B cell (primary cell): Measurements from ENCODE around the gene GTPBP6. TPM values are rescaled to one million over a fixed set of nuclear protein-coding genes. Genes with fewer than 3 reads are reported as not detected.

Experiments used
- ATAC-seq: fragments of 200-7000 bp; cut with Tn5 transposase; one replicate; pipeline ENCODE4 v1.10.0; 2021; ENCODE audit warnings: low read depth, mild to moderate bottlenecking, moderate number of reproducible peaks, moderate library complexity
- CTCF ChIA-PET: fragments of 350-600 bp; sonication (Branson Sonifier 250); formaldehyde crosslinking; loops from one replicate; lab custom pipeline; 2021; ENCODE audit warnings: antibody characterized with exemption, inconsistent platforms; lab: Charles Lee
- POLR2A ChIA-PET: fragments of 350-600 bp; sonication (Branson Sonifier 250); formaldehyde crosslinking; loops from one replicate; lab custom pipeline; 2021; ENCODE audit warnings: antibody characterized with exemption; lab: Charles Lee
- DNase-seq: peaks from one replicate; pipeline ENCODE4 v3.0.0; 2013
- H2AFZ ChIP-seq: 2 replicates; pipeline ENCODE4 v1.6.1; 2012; ENCODE audit warnings: mild to moderate bottlenecking, low read depth, low read length; ENCODE audit not compliant: insufficient read depth, poor library complexity, severe bottlenecking
- H3K27ac ChIP-seq, 2 donors: 1 replicate in 1 of 2; 2 replicates in 1 of 2; pipeline ENCODE4 v1.5.1; 2012 to 2013; ENCODE audit warnings: low read length in 2 of 2, mild to moderate bottlenecking in 2 of 2, moderate library complexity in 1 of 2
- H3K27me3 ChIP-seq, 4 experiments: fragments of 200-600 bp in 1 of 4; sonication (generic) in 1 of 4; replicated peaks in 1 of 4; 1 replicate in 2 of 4; 2 replicates in 2 of 4; pipeline versions ENCODE4 v1.6.1 to v1.7.0; 2013 to 2016; ENCODE audit warnings: low read length in 3 of 4, mild to moderate bottlenecking in 2 of 4, mixed read lengths in 1 of 4, moderate library complexity in 1 of 4; ENCODE audit not compliant: insufficient read depth in 4 of 4, control insufficient read depth in 3 of 4; ENCODE audit errors: control extremely low read depth in 1 of 4
- H3K36me3 ChIP-seq, 2 experiments: replicated peaks in 1 of 2; 1 replicate in 1 of 2; 2 replicates in 1 of 2; pipeline versions ENCODE4 v1.6.1 to v1.7.1; 2013; ENCODE audit warnings: low read length in 1 of 2; ENCODE audit not compliant: insufficient read depth in 2 of 2, control insufficient read depth in 1 of 2; ENCODE audit errors: control extremely low read depth in 1 of 2, extremely low read depth in 1 of 2
- H3K4me1 ChIP-seq, 2 donors: fragments of 200-600 bp in 1 of 2; sonication (generic) in 1 of 2; 1 replicate in 1 of 2; 2 replicates in 1 of 2; pipeline versions ENCODE4 v1.5.1 to v1.6.1; 2013 to 2017; ENCODE audit warnings: low read length in 2 of 2; ENCODE audit not compliant: control insufficient read depth in 2 of 2, insufficient read depth in 2 of 2
- H3K4me2 ChIP-seq: replicated peaks from 2 replicates; pipeline ENCODE3; 2012; ENCODE audit warnings: mild to moderate bottlenecking, low read depth, low read length; ENCODE audit not compliant: poor library complexity, severe bottlenecking
- H3K4me3 ChIP-seq, 5 experiments: fragments of 200-600 bp in 1 of 5; sonication (generic) in 1 of 5; 1 replicate in 3 of 5; 2 replicates in 2 of 5; pipeline versions ENCODE4 v1.5.1 to v1.7.0; 2011 to 2016; ENCODE audit warnings: low read length in 4 of 5, mild to moderate bottlenecking in 4 of 5, low read depth in 2 of 5, control low read depth in 1 of 5, moderate library complexity in 1 of 5; ENCODE audit not compliant: insufficient read depth in 1 of 5; ENCODE audit errors: control extremely low read depth in 1 of 5, extremely low read depth in 1 of 5
- H3K79me2 ChIP-seq: fragments of 200-600 bp; sonication (generic); one replicate; pipeline ENCODE4 v1.6.0; 2016; ENCODE audit warnings: low read length; ENCODE audit not compliant: control insufficient read depth, insufficient read depth
- H3K9ac ChIP-seq: fragments of 200-600 bp; sonication (generic); 2 replicates; pipeline ENCODE4 v1.6.1; 2017; ENCODE audit warnings: mild to moderate bottlenecking, low read length, moderate library complexity
- H3K9me3 ChIP-seq, 3 donors: one replicate each; pipeline versions ENCODE4 v1.6.1 to v1.7.1; 2013; ENCODE audit warnings: low read length in 2 of 3; ENCODE audit not compliant: control insufficient read depth in 2 of 3, insufficient read depth in 1 of 3; ENCODE audit errors: control extremely low read depth in 1 of 3
- H4K20me1 ChIP-seq: 2 replicates; pipeline ENCODE4 v1.6.0; 2012; ENCODE audit warnings: mild to moderate bottlenecking, low read length; ENCODE audit not compliant: insufficient read depth, control insufficient read depth, poor library complexity, severe bottlenecking
- H3K27ac Mint-ChIP-seq: one replicate; pipeline ENCODE4 v1.8.0; 2021; ENCODE audit warnings: mixed read lengths
- H3K27me3 Mint-ChIP-seq: one replicate; pipeline ENCODE4 v1.8.0; 2021; ENCODE audit warnings: mixed read lengths
- H3K4me1 Mint-ChIP-seq: one replicate; pipeline ENCODE4 v1.8.0; 2021; ENCODE audit warnings: mixed read lengths
- H3K4me3 Mint-ChIP-seq: one replicate; pipeline ENCODE4 v1.8.0; 2021; ENCODE audit warnings: mixed read lengths
- H3K9me3 Mint-ChIP-seq: one replicate; pipeline ENCODE4 v1.8.0; 2022; ENCODE audit warnings: mixed read lengths; ENCODE audit not compliant: insufficient read depth
- CTCF ChIP-seq: fragments of 200-600 bp; IDR thresholded peaks from one replicate; pipeline ENCODE4 v1.8.0; 2022; ENCODE audit warnings: antibody characterized with exemption, mild to moderate bottlenecking
- EZH2 ChIP-seq: IDR thresholded peaks from 2 replicates; pipeline ENCODE4 v1.6.1; 2012; ENCODE audit warnings: borderline replicate concordance, low read depth, mild to moderate bottlenecking, moderate library complexity, low read length; ENCODE audit not compliant: insufficient read depth, poor library complexity, severe bottlenecking
- WGBS: methylation state at CpG from one replicate; pipeline ENCODE4 v1.1.5; 2013; ENCODE audit warnings: missing lambda C conversion rate; ENCODE audit not compliant: insufficient coverage; 5-methylcytosine and 5-hydroxymethylcytosine counted together
- intact Hi-C: fragments of 100-400 bp; cut with micrococcal nuclease; formaldehyde crosslinking; loops from one replicate; pipeline ENCODE4 v1.10.0; 2022
- polyA plus RNA-seq: library from polyadenylated mRNA; depleted of rRNA; stranded (reverse); fragments of >200 nt; gene quantifications from 2 replicates; pipeline ENCODE4 v1.2.3, GENCODE V29; 2012
- total RNA-seq, 2 donors: library from RNA; stranded (reverse); fragments of 120-200 nt in 1 of 2; gene quantifications; 1 replicate in 1 of 2; 2 replicates in 1 of 2; pipeline versions ENCODE4 v1.2.3 to v1.2.4, GENCODE V29; 2013 to 2022

The GTPBP6 gene
- total and polyA plus RNA-seq, 2 donors (not counting 1 experiment from before 2014, with no cell fraction given) = 72.9 to 82.9 TPM

DNA sequence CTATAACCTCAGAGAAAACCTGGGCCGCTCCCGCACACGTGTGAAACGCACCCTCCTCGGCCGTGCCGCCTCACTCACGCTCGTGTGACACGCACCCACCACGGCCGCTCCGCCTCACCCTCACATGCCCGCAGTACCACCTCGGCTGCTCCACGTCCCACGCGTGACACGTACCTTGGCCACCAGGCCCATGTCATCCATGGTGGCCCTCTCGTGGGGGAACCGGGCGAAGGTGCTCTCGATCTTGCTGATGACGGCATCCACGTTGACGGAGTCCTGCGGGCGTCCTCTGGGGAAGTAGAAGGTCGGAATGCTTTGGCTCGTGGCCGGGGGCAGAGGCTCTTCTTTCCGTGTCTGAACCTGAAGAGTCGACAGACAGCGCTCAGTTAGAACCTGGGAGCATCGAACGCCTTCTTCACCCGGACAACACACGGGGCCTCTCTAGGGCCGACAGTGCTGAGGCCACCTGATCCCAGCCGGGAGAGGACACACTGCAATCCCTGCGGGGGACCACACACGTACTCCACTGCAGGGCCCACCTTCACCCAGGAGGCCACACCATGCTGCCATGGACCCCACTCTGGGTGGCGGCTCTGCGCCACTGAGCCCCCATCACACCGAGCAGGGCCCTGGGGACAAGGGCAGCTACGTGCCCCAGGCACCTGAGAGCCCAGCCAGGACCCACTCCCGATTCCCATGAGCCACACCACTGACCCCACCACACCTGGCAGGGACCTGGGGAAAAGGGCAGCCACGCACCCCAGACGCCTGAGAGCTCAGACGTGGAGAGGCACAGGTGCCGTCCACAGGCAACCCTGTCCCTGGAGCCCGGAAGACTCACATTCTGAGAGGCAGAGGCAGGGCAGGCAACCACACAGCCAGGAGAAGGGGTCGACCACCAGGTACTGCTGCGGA, 42.9 kb upstream of the GTPBP6 start:
- H3K36me3 ChIP-seq = peaks cover 0 to 24% of the 10 kb centered on the region in 2 experiments
- Mint-ChIP-seq H3K9me3 (peaks cover 2% of the 10 kb centered on the region), H3K27me3 (no peaks in the 10 kb centered on the region), H3K4me1 (no peaks in the 10 kb centered on the region), H3K4me3 (no peak overlapping the region), H3K27ac (no peak overlapping the region)
- no peak overlapping the region for H2AFZ ChIP-seq
- CTCF ChIA-PET = no interaction called here
- H3K27ac ChIP-seq = no peak overlapping the region
- no peak overlapping the region for H3K9ac ChIP-seq
- peaks cover 2 to 60% (median 7%) of the 10 kb centered on the region in 3 donors for H3K9me3 ChIP-seq
- WGBS = 95% methylated on average over 54 of the region's 54 CpGs
- no peaks in the 10 kb centered on the region for H3K4me1 ChIP-seq
- no peaks in the 10 kb centered on the region for H4K20me1 ChIP-seq
- intact Hi-C loops = no loop called here
- H3K4me3 ChIP-seq = no peak overlapping the region
- no peaks in the 10 kb centered on the region for H3K27me3 ChIP-seq
- no peak overlapping the region for H3K4me2 ChIP-seq
- peaks cover 14% of the 10 kb centered on the region for H3K79me2 ChIP-seq
- TF ChIP-seq EZH2 (no peak), CTCF (no peak)
- POLR2A ChIA-PET = no interaction called here
- DNase-seq (no peak), ATAC-seq (no peak)

DNA sequence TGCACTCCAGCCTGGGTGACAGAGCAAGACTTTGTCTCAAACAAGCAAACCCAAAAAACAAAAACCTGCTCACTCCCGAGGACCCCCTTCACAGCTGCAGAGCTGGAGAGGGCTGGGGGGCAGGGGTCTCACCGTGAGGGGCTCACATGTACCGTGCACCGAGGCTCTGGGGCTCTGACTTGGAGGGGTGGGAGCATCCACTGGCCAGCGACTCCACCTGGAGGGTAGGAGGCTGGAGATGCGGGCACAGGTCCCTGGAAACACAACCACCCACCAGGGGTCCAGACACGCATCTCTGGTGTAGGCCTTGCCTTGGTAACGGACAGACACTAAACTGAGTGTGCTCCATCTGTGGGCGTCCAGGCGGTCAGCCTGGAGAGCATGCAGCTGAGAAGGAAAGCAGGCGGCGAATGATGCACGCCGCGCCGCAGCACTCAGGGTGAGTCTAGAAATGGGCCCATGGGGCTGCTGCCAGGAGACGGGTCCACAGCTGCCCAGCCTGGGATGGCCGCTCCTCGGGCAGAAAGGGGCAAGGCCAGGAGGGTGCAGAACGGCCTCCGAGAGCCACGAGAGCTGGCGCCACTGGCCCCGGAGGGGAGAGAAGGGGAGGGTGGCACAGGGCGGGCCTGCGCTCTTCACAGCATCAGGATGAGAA, 42.0 kb upstream of the GTPBP6 start:
- 91% methylated on average over 22 of the region's 26 CpGs for WGBS
- H3K4me1 ChIP-seq = no peaks in the 10 kb centered on the region
- no peak overlapping the region for H2AFZ ChIP-seq
- peaks cover 0 to 24% of the 10 kb centered on the region in 2 experiments for H3K36me3 ChIP-seq
- Mint-ChIP-seq H3K4me1 (no peaks in the 10 kb centered on the region), H3K9me3 (peaks cover 2% of the 10 kb centered on the region), H3K4me3 (no peak overlapping the region), H3K27me3 (no peaks in the 10 kb centered on the region), H3K27ac (no peak overlapping the region)
- no peak for DNase-seq
- no peak for ATAC-seq
- no peak overlapping the region for H3K4me3 ChIP-seq
- CTCF ChIA-PET = no interaction called here
- intact Hi-C loops = no loop called here
- H4K20me1 ChIP-seq = no peaks in the 10 kb centered on the region
- no peak overlapping the region for H3K9ac ChIP-seq
- no peak overlapping the region for H3K4me2 ChIP-seq
- TF ChIP-seq CTCF = no peak
- TF ChIP-seq EZH2 = no peak
- H3K79me2 ChIP-seq = peaks cover 14% of the 10 kb centered on the region
- no peak overlapping the region for H3K27ac ChIP-seq
- POLR2A ChIA-PET = no interaction called here
- H3K27me3 ChIP-seq = no peaks in the 10 kb centered on the region
- H3K9me3 ChIP-seq = peaks cover 2 to 61% (median 7%) of the 10 kb centered on the region in 3 donors
